Psoas muscle (tissue), 8 donors: ENCODE data around the gene OR6T1. TPM values are rescaled to one million over a fixed set of nuclear protein-coding genes. Genes with fewer than 3 reads are reported as not detected.

ENCODE experiments used
- ATAC-seq, 4 donors: fragments of 200-7000 bp; cut with Tn5 transposase; one replicate each; pipeline ENCODE4 v1.9.1; 2020; ENCODE audit warnings: moderate library complexity in 3 of 4, mild to moderate bottlenecking in 2 of 4
- DNase-seq, 2 donors: peaks; one replicate each; pipeline ENCODE4 v3.0.0-alpha.2; 2020
- H3K27ac ChIP-seq: fragments of 200-600 bp; one replicate; pipeline ENCODE4 v1.8.0; 2022
- H3K27me3 ChIP-seq, 3 donors: fragments of 200-600 bp in 1 of 3; one replicate each; pipeline versions ENCODE4 v1.6.1 to v1.8.0; 2013 to 2022; ENCODE audit warnings: low read length in 2 of 3, mild to moderate bottlenecking in 2 of 3, moderate library complexity in 1 of 3; ENCODE audit not compliant: insufficient read depth in 3 of 3
- H3K36me3 ChIP-seq, 2 donors: fragments of 200-600 bp in 1 of 2; one replicate each; pipeline versions ENCODE4 v1.6.1 to v1.8.0; 2013 to 2022; ENCODE audit warnings: low read depth in 1 of 2, mild to moderate bottlenecking in 1 of 2, moderate library complexity in 1 of 2; ENCODE audit not compliant: insufficient read depth in 1 of 2
- H3K4me1 ChIP-seq: fragments of 200-600 bp; one replicate; pipeline ENCODE4 v1.8.0; 2022
- H3K4me3 ChIP-seq: fragments of 200-600 bp; one replicate; pipeline ENCODE4 v1.8.0; 2022; ENCODE audit warnings: mild to moderate bottlenecking
- H3K9me3 ChIP-seq: fragments of 200-600 bp; one replicate; pipeline ENCODE4 v1.8.0; 2022
- WGBS, 3 donors: extraction: QIAGEN DNeasy Blood & Tissue Kit; methylation state at CpG; one replicate each; pipeline versions ENCODE4 v1.1.6 to v1.1.7; 2013; 5-methylcytosine and 5-hydroxymethylcytosine counted together
- intact Hi-C, 2 donors: fragments of 100-400 bp; cut with DNase I; formaldehyde crosslinking; loops; one replicate each; pipeline versions ENCODE4 v1.11.0 to v1.14.2; 2022
- polyA plus RNA-seq, 3 donors: library from polyadenylated mRNA; stranded (reverse); fragments of 200-250 nt; gene quantifications; one replicate each; pipeline ENCODE4 v1.2.3, GENCODE V29; 2013
- total RNA-seq, 4 donors: library from RNA; stranded (reverse); fragmentation: NEBNext Ultra II Directional in 2 of 4; extraction: Animal tissue kit (Norgen Biotek cat#: 25700) in 2 of 4; gene quantifications; one replicate each; pipeline versions ENCODE4 v1.2.1 to v1.2.4, GENCODE V29; 2021 to 2023
- TF ChIP-seq, protein P1 (sequence below): fragments of 200-600 bp; IDR thresholded peaks from one replicate; pipeline ENCODE4 v1.8.0; 2022; ENCODE audit warnings: antibody characterized with exemption
- donor health status: healthy with polysubstance abuse.
- donor health status: DM: no; HTN: no; CAD: no; lungs with moderate emphysema.
- donor health status: Bipolar disorder and iron deficiency.
- donor health status: healthy.
- donor health status: DM: yes; HTN: yes; CAD: no.
- donor health status: DM: no; HTN: no; CAD: no.
- donor health status: DM: no; HTN: no; CAD: no.
- donor health status: DM: yes; HTN: yes; CAD: no.

The OR6T1 gene
- total and polyA plus RNA-seq, 7 donors: not detected

GRCh38 chr11:123901867-123902266 is 41.8 kb downstream of the OR6T1 start, which contains the start of gene OR8D4:
Gene OR8D4, plus strand, starts transcription at chr11:123902167. Its CDS starts 4,265 bp downstream, at chr11:123906432.
- Histone ChIP-seq H3K27me3 (no peaks in the 10 kb centered on the region), H3K9me3 (no peaks in the 10 kb centered on the region), H3K4me1 (no peaks in the 10 kb centered on the region), H3K36me3 (no peaks in the 10 kb centered on the region), H3K27ac (no peak within 1 kb of the TSS), H3K4me3 (no peak within 1 kb of the TSS)
- DNase-seq: no peak
- no peak for ATAC-seq
- intact Hi-C loops: no loop called here
- 79 to 90% (median 79%) methylated on average over 1 of the region's 1 CpG for WGBS, 3 donors
- TF ChIP-seq, protein P1, sequence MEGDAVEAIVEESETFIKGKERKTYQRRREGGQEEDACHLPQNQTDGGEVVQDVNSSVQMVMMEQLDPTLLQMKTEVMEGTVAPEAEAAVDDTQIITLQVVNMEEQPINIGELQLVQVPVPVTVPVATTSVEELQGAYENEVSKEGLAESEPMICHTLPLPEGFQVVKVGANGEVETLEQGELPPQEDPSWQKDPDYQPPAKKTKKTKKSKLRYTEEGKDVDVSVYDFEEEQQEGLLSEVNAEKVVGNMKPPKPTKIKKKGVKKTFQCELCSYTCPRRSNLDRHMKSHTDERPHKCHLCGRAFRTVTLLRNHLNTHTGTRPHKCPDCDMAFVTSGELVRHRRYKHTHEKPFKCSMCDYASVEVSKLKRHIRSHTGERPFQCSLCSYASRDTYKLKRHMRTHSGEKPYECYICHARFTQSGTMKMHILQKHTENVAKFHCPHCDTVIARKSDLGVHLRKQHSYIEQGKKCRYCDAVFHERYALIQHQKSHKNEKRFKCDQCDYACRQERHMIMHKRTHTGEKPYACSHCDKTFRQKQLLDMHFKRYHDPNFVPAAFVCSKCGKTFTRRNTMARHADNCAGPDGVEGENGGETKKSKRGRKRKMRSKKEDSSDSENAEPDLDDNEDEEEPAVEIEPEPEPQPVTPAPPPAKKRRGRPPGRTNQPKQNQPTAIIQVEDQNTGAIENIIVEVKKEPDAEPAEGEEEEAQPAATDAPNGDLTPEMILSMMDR: no peak

- Histone ChIP-seq H3K27me3 (no peaks in the 10 kb centered on the region), H3K27ac (no peak overlapping the region), H3K4me1 (no peaks in the 10 kb centered on the region), H3K4me3 (no peak overlapping the region), H3K36me3 (no peaks in the 10 kb centered on the region), H3K9me3 (no peaks in the 10 kb centered on the region)
- DNase-seq (no peak), ATAC-seq (no peak)
- TF ChIP-seq, protein P1: no peak
- intact Hi-C loops: no loop called here
- WGBS, 3 donors: 66 to 80% (median 69%) methylated on average over 3 of the region's 3 CpGs
Observed at GRCh38 chr11:123899792-123900191, 43.8 kb downstream of the OR6T1 start.

Other genes starting within 250 kb of the OR6T1 start
- gene ZNF202, start 202.2 kb downstream of the OR6T1 start, total RNA-seq: 10 to 100 TPM in 1 of 4 donors, 1 to 10 TPM in 3; 5.5 to 13.8 (median 7.7) TPM
- gene ZNF202, start 202.2 kb downstream of the OR6T1 start, polyA plus RNA-seq: 10 to 100 TPM in 2 of 3 donors, 1 to 10 TPM in 1; 5.9 to 11.9 (median 10.7) TPM
- not detected for gene OR6X1, start 189.3 kb downstream of the OR6T1 start, total RNA-seq
- gene OR6X1, start 189.3 kb downstream of the OR6T1 start, polyA plus RNA-seq: not detected
- gene OR6M1, start 137.5 kb downstream of the OR6T1 start, total RNA-seq: not detected
- not detected for gene OR6M1, start 137.5 kb downstream of the OR6T1 start, polyA plus RNA-seq
- not detected for gene TMEM225, start 58.2 kb downstream of the OR6T1 start, total RNA-seq
- not detected for gene TMEM225, start 58.2 kb downstream of the OR6T1 start, polyA plus RNA-seq
- not detected for gene OR8D4, start 41.7 kb downstream of the OR6T1 start, total RNA-seq
- not detected for gene OR8D4, start 41.7 kb downstream of the OR6T1 start, polyA plus RNA-seq
- gene OR4D5, start 4.2 kb downstream of the OR6T1 start, total RNA-seq: not detected
- gene OR4D5, start 4.2 kb downstream of the OR6T1 start, polyA plus RNA-seq: not detected
- not detected for gene OR10S1, start 33.9 kb upstream of the OR6T1 start, total RNA-seq
- not detected for gene OR10S1, start 33.9 kb upstream of the OR6T1 start, polyA plus RNA-seq
- not detected for gene OR10G6, start 51.3 kb upstream of the OR6T1 start, total RNA-seq
- not detected for gene OR10G6, start 51.3 kb upstream of the OR6T1 start, polyA plus RNA-seq
- not detected for gene OR10G4, start 69.2 kb upstream of the OR6T1 start, total RNA-seq
- not detected for gene OR10G4, start 69.2 kb upstream of the OR6T1 start, polyA plus RNA-seq
- not detected for gene OR10G9, start 79.2 kb upstream of the OR6T1 start, total RNA-seq
- not detected for gene OR10G9, start 79.2 kb upstream of the OR6T1 start, polyA plus RNA-seq
- gene OR10G8, start 83.0 kb upstream of the OR6T1 start, total RNA-seq: not detected
- gene OR10G8, start 83.0 kb upstream of the OR6T1 start, polyA plus RNA-seq: not detected
- not detected for gene OR10G7, start 97.5 kb upstream of the OR6T1 start, total RNA-seq
- gene OR10G7, start 97.5 kb upstream of the OR6T1 start, polyA plus RNA-seq: not detected
- 1 to 10 TPM; 3.4 to 6.7 (median 4.8) TPM for gene VWA5A, start 171.6 kb upstream of the OR6T1 start, total RNA-seq
- 1 to 10 TPM; 1.2 to 2.0 (median 1.3) TPM for gene VWA5A, start 171.6 kb upstream of the OR6T1 start, polyA plus RNA-seq
- gene OR10D3, start 239.5 kb upstream of the OR6T1 start, total RNA-seq: not detected
- not detected for gene OR10D3, start 239.5 kb upstream of the OR6T1 start, polyA plus RNA-seq